T-helper 17 cell (primary cell): ENCODE data around the gene MYO15B. TPM values are rescaled to one million over a fixed set of nuclear protein-coding genes. Genes with fewer than 3 reads are reported as not detected.

Experiments
- ATAC-seq: fragments of 150-1000 bp; cut with Tn5 transposase; 2 replicates; pipeline ENCODE4 v1.10.0; 2021; ENCODE audit warnings: mild to moderate bottlenecking, moderate library complexity
- DNase-seq, 3 donors: peaks; one replicate each; pipeline versions ENCODE4 v3.0.0 to v3.0.0-alpha.2; 2020 to 2021
- H3K9me3 ChIP-seq: one replicate; pipeline ENCODE4 v1.7.0; 2013; ENCODE audit warnings: low read length, mild to moderate bottlenecking; ENCODE audit not compliant: control insufficient read depth, poor library complexity, severe bottlenecking
- H3K27ac Mint-ChIP-seq: one replicate; pipeline ENCODE4 v1.8.0; 2022; ENCODE audit warnings: mild to moderate bottlenecking, moderate library complexity, mixed read lengths
- H3K27me3 Mint-ChIP-seq: one replicate; pipeline ENCODE4 v1.8.0; 2022; ENCODE audit warnings: mixed read lengths
- H3K36me3 Mint-ChIP-seq: one replicate; pipeline ENCODE4 v1.8.0; 2022; ENCODE audit warnings: low read depth, mixed read lengths
- H3K4me1 Mint-ChIP-seq: one replicate; pipeline ENCODE4 v1.8.0; 2022; ENCODE audit warnings: mild to moderate bottlenecking, mixed read lengths
- H3K4me3 Mint-ChIP-seq: one replicate; pipeline ENCODE4 v1.8.0; 2022; ENCODE audit warnings: mild to moderate bottlenecking, moderate library complexity, mixed read lengths
- total RNA-seq, 4 donors: library from RNA in 2 of 4; stranded (reverse) in 2 of 4; gene quantifications; one replicate each; pipeline ENCODE4 v1.2.3 and lab custom pipeline; 2022 to 2026

The MYO15B gene
- total RNA-seq, 2 donors from 2014 or later: 42.2 to 69.3 TPM

DNA sequence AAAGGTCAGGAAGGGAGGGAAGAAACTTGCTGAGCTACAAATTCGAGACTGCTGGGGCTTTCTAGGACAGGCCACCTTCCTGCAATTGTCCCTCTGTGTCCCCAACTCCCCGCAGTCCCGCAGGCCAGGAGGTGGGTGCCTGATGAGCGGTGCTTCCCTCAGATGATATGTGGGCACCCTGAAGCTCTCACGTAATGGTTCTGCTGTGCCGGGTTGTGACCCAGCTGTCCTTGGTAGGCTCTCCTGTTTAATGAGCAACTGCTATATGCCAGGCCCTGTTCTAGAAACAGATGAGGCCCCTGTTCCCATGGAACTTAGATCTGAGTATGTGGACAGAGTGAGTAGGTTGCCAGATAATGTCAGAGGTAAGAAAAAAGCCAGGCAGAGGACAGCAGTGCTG lies 22.0 kb upstream of the MYO15B start:
- H3K4me1 Mint-ChIP-seq: peaks cover 9% of the 10 kb centered on the region

GRCh38 chr17:75566416-75566815 lies 21.2 kb upstream of the MYO15B start:
- ATAC-seq (no peak), DNase-seq (no peak)
- Mint-ChIP-seq H3K4me1 (peaks cover 9% of the 10 kb centered on the region), H3K27me3 (no peaks in the 10 kb centered on the region), H3K36me3 (peaks cover 2% of the 10 kb centered on the region), H3K4me3 (no peak overlapping the region), H3K27ac (peak overlapping the region; percentile 78)
- no peaks in the 10 kb centered on the region for H3K9me3 ChIP-seq

More for the DNA sequence above, 22.0 kb upstream of the MYO15B start:
- ATAC-seq (no peak), DNase-seq (no peak)
- Mint-ChIP-seq H3K27me3 (no peaks in the 10 kb centered on the region), H3K36me3 (peaks cover 2% of the 10 kb centered on the region), H3K4me3 (no peak overlapping the region), H3K27ac (peak overlapping the region; percentile 78)
- no peaks in the 10 kb centered on the region for H3K9me3 ChIP-seq

DNA sequence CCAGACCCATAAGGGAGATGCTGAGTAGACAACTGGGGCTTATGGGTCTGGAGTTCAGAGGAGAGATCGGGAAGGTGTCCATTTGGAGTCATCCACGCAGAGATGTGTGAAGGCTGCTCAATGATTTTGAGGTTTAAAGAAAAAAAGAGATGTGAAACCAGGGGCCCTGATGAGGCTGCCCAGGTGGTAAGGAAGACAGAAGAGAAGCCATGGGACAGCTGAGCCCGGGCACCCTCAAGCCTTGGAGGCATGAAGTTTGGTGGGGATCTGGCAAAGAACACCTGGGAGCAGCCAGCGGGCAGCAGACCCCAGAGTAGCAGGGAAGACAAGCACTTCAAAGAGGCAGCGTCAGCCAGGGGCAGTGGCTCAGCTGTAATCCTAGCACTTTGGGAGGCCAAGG lies 20.8 kb upstream of the MYO15B start:
- Mint-ChIP-seq H3K4me1 (peaks cover 9% of the 10 kb centered on the region), H3K4me3 (no peak overlapping the region), H3K27ac (no peak overlapping the region), H3K27me3 (no peaks in the 10 kb centered on the region), H3K36me3 (peaks cover 2% of the 10 kb centered on the region)
- H3K9me3 ChIP-seq: no peaks in the 10 kb centered on the region
- DNase-seq: no peak
- no peak for ATAC-seq

GRCh38 chr17:75568412-75569255 lies 19.0 kb upstream of the MYO15B start:
- ATAC-seq: no peak

DNA sequence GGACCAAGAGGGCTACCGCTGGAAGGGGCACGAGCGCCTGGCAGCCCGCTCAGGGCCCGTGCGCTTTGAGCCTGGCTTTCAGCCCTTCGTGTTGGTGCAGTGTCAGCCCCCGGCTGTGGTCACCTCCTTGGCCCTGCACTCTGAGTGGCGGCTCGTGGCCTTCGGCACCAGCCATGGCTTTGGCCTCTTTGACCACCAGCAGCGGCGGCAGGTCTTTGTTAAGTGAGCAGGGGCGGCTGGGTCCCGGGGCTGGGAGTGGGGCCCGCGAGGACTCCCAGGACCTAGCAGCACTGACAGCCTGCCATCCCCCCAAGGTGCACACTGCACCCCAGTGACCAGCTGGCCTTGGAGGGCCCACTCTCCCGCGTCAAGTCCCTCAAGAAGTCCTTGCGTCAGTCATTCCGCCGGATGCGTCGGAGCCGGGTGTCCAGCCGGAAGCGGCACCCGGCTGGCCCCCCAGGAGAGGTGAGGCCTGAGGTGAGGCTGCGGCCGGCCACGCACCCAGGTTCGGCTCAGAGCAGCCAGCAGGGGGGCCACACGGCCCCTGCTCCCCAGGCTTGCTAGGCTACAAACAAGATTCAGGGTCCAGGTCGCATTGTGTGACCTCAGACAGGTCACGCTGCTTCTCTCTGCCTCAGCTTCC lies 17.4 kb upstream of the MYO15B start:
- H3K36me3 Mint-ChIP-seq: peaks cover 2% of the 10 kb centered on the region
- ATAC-seq: no peak
- DNase-seq: no peak
- H3K4me1 Mint-ChIP-seq: peaks cover 9% of the 10 kb centered on the region
- no peaks in the 10 kb centered on the region for H3K9me3 ChIP-seq
- no peak overlapping the region for H3K27ac Mint-ChIP-seq
- no peaks in the 10 kb centered on the region for H3K27me3 Mint-ChIP-seq
- H3K4me3 Mint-ChIP-seq: no peak overlapping the region

More at GRCh38 chr17:75568412-75569255, 19.0 kb upstream of the MYO15B start:
- H3K27ac Mint-ChIP-seq: no peak overlapping the region
- H3K4me1 Mint-ChIP-seq: peaks cover 9% of the 10 kb centered on the region
- H3K9me3 ChIP-seq: no peaks in the 10 kb centered on the region
- H3K4me3 Mint-ChIP-seq: no peak overlapping the region
- peaks cover 2% of the 10 kb centered on the region for H3K36me3 Mint-ChIP-seq
- DNase-seq: no peak
- no peaks in the 10 kb centered on the region for H3K27me3 Mint-ChIP-seq

- Mint-ChIP-seq H3K4me1 (peaks cover 9% of the 10 kb centered on the region), H3K27me3 (no peaks in the 10 kb centered on the region), H3K27ac (no peak overlapping the region), H3K36me3 (peaks cover 2% of the 10 kb centered on the region), H3K4me3 (no peak overlapping the region)
- H3K9me3 ChIP-seq: no peaks in the 10 kb centered on the region
- no peak for DNase-seq
- ATAC-seq: no peak
Measured at GRCh38 chr17:75570772-75571171, 16.8 kb upstream of the MYO15B start.

GRCh38 chr17:75571197-75571884 lies 16.3 kb upstream of the MYO15B start:
- ATAC-seq: peak; percentile 77
- H3K4me3 Mint-ChIP-seq: no peak overlapping the region
- no peak overlapping the region for H3K27ac Mint-ChIP-seq
- no peaks in the 10 kb centered on the region for H3K9me3 ChIP-seq
- H3K27me3 Mint-ChIP-seq: no peaks in the 10 kb centered on the region
- DNase-seq: no peak
- peaks cover 5% of the 10 kb centered on the region for H3K4me1 Mint-ChIP-seq
- no peaks in the 10 kb centered on the region for H3K36me3 Mint-ChIP-seq

- ATAC-seq (no peak), DNase-seq (no peak)
- no peaks in the 10 kb centered on the region for H3K36me3 Mint-ChIP-seq
- peaks cover under 1% of the 10 kb centered on the region for H3K4me1 Mint-ChIP-seq
- H3K27ac Mint-ChIP-seq: no peak overlapping the region
- H3K27me3 Mint-ChIP-seq: no peaks in the 10 kb centered on the region
- H3K4me3 Mint-ChIP-seq: no peak overlapping the region
- H3K9me3 ChIP-seq: no peaks in the 10 kb centered on the region
Measured at GRCh38 chr17:75571885-75572215, 15.8 kb upstream of the MYO15B start.

DNA sequence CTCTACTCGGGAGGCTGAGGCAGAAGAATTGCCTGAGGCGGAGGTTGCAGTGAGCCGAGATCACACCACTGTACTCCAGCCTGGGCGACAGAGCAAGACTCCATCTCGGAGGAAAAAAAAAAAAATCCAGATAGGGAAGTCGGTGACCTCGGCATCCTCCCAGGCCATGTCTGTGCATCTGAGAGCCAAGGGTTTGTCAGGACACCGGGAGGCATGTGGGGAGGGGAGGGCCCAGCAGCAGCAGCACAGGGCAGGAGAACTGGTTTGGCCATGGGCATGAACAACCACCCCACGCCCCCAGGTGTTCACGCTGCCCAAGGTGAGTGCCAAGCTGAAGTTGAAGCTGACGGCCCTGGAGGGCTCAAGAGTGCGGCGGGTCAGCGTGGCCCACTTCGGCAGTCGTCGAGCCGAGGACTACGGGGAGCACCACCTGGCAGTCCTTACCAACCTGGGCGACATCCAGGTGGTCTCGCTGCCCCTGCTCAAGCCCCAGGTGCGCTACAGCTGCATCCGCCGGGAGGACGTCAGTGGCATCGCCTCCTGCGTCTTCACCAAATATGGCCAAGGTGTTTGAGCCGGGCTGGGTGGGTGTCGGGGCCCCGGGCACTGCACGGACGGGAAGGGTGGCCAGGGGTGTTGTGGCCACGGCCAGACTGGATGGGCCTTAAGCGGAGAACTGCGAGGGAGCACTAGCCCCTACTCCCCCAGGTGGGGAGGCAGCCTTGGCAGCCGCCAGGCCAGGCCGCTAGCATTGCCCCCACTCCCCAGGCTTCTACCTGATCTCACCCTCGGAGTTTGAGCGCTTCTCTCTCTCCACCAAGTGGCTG lies 14.7 kb upstream of the MYO15B start:
- Mint-ChIP-seq H3K27me3 (no peaks in the 10 kb centered on the region), H3K27ac (no peak overlapping the region), H3K4me1 (no peaks in the 10 kb centered on the region), H3K4me3 (no peak overlapping the region), H3K36me3 (no peaks in the 10 kb centered on the region)
- H3K9me3 ChIP-seq: no peaks in the 10 kb centered on the region
- no peak for DNase-seq
- ATAC-seq: no peak

DNA sequence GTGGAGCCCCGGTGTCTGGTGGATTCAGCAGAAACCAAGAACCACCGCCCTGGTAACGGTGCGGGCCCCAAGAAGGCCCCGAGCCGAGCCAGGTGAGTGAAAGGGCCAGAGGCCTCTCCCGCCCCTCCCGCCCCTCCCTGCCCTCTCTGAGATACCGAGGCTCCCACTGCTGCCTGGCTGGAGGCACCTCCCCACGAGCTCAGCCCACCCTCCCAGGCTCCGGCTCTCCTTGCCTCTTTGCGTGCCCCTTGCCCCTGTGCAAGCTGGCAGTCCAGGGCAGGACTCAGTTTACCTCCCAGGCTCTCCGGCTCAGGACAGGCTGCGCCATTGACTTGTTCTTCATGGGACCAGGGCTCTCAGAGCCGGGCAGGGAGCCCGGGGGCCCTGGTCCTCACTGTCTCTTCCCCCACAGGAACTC lies 14.1 kb upstream of the MYO15B start:
- no peak overlapping the region for H3K4me3 Mint-ChIP-seq
- ATAC-seq (no peak), DNase-seq (no peak)
- no peaks in the 10 kb centered on the region for H3K4me1 Mint-ChIP-seq
- no peak overlapping the region for H3K27ac Mint-ChIP-seq
- no peaks in the 10 kb centered on the region for H3K9me3 ChIP-seq
- no peaks in the 10 kb centered on the region for H3K36me3 Mint-ChIP-seq
- no peaks in the 10 kb centered on the region for H3K27me3 Mint-ChIP-seq

- Mint-ChIP-seq H3K4me3 (no peak overlapping the region), H3K4me1 (no peaks in the 10 kb centered on the region), H3K27me3 (no peaks in the 10 kb centered on the region), H3K27ac (no peak overlapping the region), H3K36me3 (no peaks in the 10 kb centered on the region)
- no peak for ATAC-seq
- no peaks in the 10 kb centered on the region for H3K9me3 ChIP-seq
- DNase-seq: no peak
Measured at GRCh38 chr17:75573994-75574393, 13.6 kb upstream of the MYO15B start.

- H3K9me3 ChIP-seq: no peaks in the 10 kb centered on the region
- Mint-ChIP-seq H3K36me3 (no peaks in the 10 kb centered on the region), H3K4me1 (no peaks in the 10 kb centered on the region), H3K27ac (no peak overlapping the region), H3K4me3 (no peak overlapping the region), H3K27me3 (no peaks in the 10 kb centered on the region)
- no peak for ATAC-seq
- DNase-seq: no peak
Measured at GRCh38 chr17:75574404-75575036, 13.1 kb upstream of the MYO15B start.
